SH-SY5Y (cell line): ENCODE data around the gene COX19.

Source experiments
- GATA2 ChIP-seq: IDR thresholded peaks from 2 replicates; pipeline ENCODE4 v1.6.1; 2011; ENCODE audit warnings: mild to moderate bottlenecking, low read depth, low read length
- GATA3 ChIP-seq: IDR thresholded peaks from 2 replicates; pipeline ENCODE4 v1.6.1; 2011; ENCODE audit warnings: low read depth, mild to moderate bottlenecking, low read length, moderate library complexity

DNA sequence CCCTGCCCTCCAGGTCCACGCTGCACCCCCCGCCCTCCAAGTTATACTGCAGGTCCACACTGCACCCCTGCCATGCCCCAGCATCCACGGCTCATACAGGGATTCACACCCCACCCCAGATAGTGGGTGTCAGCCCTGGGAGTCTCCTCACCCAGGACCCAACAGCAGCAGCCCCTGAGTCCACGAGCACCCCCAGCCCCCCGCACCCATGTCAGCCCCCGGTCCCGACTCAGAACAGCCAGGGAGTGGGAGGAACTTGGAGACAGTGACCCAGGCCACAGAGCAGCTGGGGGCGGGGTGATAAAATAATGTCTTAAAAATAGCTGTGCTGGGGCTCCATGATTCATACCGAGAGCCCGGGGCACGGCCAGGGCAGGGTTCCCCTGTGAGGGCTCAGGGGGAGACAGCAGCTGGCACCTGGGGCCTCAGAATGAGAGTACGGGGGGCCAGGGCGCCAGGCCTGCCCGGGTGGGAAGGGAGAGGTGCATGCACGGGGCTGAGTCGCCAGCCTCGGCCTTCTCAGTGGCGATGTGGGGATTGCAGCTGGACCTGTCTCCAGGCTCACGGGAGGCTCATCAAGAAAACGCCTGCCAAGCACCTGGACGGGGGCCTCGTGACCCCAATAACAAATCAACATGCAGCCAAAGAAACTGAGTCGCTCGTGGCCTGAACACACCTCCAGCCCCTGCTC is 50.7 kb downstream of the COX19 start:
- TF ChIP-seq GATA2 (no peak), GATA3 (no peak)
